Measurements from ENCODE around the gene CACNA1E.

CACNA1E gene

GRCh38 chr1:181485287-181486097 is 2.2 kb downstream of the CACNA1E start:
- no peak for FAIRE-seq

- FAIRE-seq, result no peak
Observed at GRCh38 chr1:181486098-181486420, 2.7 kb downstream of the CACNA1E start.

- no peak for FAIRE-seq
Observed at GRCh38 chr1:181488866-181489265, 5.5 kb downstream of the CACNA1E start.

DNA sequence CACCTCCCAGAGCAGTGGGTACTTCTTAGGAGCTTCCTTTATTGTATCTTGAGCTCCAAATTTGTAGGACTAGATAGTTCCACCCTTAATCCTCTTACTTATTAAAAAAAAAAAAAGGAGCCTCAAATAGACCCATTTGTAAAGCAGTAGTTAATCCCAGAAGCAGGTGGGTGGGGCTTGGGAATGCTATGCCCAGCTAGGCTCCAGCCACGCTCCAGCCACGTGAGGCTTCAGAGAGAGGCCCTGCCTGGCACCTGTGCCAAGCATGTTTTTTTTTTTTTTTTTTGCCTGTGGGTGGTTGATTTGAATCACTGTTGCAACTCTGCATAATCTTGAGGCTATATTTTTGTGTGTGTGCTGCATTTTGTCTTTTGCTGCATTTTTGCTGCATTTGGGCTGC is 7.0 kb downstream of the CACNA1E start:
- FAIRE-seq, result no peak

DNA sequence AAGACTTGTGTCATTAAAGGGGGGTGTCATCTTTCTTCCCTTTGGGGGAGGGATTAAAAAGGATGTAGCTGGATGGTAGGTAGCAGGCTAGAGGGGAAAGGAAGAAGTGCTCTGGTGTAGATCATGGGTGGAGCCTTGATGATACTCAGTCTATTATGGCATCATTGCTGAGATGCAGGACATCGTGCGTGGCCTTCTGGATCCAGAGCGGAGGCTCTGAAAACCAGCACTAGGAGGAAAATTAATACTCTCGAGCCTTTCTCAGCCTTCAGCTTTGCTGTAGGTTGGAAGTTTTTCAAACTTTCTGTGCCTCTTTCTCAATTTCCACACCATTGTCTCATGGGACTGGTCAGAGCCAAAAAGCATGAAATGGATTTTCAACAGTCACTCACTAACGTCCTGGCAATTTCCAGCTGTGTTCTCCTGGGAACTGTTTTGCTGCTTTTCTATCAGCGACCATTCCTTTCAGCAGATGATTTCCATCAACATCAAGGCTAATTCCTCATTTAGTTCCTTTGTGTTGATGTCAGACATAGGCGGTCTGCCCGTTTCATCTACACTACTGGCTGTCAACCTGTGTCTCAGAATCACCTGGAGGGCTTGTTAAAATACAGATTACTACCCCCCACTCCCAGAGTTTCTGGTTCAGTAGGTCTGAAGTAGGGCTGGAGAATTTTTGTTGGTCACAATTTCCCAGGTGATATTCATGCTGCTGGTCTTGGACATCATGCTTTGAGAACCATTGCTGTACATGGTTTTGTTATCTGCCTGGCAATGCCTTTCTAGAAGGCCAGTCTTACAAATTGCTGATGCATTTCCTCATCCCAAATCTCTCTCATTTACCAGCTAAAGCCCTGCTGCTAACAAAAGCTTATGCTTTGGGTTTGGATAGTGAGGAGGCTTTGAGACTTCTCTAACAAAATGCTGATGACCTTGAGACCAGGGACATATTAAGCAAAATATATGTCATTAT is 7.7 kb downstream of the CACNA1E start:
- FAIRE-seq, result no peak

- FAIRE-seq, result no peak
Observed at GRCh38 chr1:181493166-181493565, 9.8 kb downstream of the CACNA1E start.

GRCh38 chr1:181493885-181494284 is 10.6 kb downstream of the CACNA1E start:
- no peak for FAIRE-seq

DNA sequence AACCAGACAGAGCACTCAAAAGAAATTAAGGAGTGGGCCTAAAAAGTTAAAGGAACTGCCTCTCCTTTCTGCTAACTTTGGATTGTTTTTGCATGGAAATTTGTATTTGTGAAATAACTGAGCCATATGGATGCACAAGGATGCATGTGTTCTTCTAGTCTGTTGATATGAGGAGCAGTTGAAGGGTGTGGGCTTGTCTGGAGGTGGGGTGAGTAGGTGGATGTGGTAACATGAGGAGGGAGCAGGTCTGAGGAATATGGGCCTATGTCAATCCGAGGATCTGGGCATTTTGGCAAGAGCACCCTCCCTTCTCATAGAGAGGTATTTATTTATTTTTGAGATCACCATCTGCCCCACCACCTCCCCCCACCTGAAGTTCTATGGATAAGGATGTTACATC is 13.4 kb downstream of the CACNA1E start:
- no peak for FAIRE-seq

- no peak for FAIRE-seq
Observed at GRCh38 chr1:181497870-181498269, 14.6 kb downstream of the CACNA1E start.

- FAIRE-seq, result no peak
Observed at GRCh38 chr1:181499825-181500224, 16.5 kb downstream of the CACNA1E start.

DNA sequence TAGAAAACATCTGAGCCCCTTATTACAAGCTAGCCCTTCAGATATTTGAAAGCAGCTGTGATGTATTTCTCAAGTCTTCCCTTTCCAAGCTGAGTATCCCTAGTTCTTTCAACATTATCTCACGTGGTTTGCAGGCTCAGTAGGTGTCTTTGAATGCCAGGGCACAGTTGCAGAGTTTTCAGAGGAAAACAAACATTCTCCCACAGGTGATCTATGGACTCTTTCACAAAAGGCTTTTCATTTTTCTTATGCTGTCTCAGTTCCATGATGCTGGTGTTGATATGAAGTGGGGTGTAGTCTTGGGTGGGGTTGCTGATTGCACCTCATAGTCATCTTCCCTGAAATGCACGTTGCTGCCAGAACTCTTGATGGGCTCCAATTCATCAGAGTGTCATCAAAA is 17.3 kb downstream of the CACNA1E start:
- FAIRE-seq, result no peak

DNA sequence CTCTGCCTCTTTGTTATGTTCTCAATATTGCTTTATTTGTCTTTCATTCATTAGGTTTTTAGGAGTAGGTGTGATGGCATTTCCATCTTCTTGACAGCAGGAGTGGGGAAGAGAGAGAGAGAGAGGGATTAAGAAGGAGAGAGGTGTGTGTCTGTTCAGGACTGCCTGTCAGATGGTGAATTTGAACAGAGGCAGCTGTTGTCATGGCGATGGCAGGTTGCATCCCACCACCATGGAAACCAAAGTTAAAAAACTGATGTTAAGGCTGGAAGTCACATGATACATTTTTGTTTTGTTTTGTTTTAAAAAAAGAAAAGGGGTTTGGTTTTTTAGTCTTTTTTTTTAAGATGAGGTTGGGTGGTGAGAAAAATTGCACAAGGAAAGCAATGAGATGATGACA is 18.3 kb downstream of the CACNA1E start:
- no peak for FAIRE-seq

DNA sequence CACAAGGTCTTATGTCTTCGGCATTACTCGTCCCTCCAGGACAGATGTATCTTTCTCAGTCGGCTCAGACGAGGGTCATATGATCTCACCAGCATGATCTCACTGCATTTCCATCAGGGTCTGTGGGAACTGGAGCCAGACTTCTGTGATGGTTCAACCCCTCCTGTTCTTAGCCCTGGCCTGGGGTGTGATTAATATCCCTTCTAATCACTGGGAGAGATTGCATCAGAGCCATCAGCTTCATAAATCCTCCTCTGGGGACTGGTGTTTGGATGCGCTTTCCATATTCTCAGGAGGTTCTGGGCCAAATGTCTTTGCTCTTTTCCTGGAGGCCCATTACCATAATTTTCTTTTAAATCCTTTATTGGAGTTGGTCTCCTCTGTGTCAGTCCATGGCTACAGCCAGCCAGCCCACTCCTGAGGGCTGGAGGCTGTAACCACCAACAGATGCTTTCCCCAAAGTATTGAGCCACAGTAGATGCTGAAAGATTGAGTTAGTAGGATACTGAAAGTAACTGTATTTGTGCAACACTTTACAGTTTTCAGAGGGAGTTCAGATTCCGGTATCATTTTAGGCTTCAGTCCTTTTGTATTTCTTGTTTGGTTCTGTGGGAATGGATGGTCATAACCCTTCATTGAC is 20.0 kb downstream of the CACNA1E start:
- FAIRE-seq, result no peak

GRCh38 chr1:181504399-181504842 is 21.1 kb downstream of the CACNA1E start:
- FAIRE-seq, result no peak

DNA sequence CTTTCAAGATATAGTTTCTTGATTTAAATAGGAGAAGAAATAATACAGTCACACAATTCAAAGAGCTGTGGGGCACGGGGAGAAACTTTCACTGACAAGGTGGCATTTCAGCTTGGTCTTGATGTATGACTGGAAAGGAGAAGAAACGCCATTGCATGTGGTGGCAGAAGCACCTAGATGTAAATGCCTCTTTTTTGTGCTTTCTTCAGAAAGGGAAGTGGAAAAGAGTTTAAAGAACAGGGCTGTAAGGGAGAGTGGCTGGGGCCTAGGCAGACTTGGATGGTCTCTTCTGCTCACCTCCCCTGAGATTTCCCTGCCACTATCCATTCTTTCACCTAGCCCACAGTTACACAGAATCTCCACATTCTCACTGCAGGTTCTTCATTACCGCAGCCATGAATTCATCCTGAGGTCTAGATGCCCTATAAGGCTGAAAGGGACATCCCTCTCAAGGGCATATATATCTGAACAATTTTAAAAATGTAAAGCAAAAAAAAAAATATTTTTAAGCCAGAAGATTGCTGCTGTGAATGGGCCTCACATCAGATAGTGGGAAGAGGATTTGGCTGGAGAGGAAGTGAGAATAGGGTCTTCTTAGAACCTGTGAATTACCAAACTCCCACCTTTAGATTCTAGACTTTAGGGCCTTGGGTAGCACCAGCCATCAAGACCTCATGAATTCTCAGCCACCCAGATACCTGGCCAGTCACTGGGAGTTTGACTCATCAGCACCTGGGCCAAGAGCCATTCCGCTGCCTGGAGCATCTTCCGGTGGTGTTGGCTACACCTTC is 23.4 kb downstream of the CACNA1E start:
- FAIRE-seq, result no peak

DNA sequence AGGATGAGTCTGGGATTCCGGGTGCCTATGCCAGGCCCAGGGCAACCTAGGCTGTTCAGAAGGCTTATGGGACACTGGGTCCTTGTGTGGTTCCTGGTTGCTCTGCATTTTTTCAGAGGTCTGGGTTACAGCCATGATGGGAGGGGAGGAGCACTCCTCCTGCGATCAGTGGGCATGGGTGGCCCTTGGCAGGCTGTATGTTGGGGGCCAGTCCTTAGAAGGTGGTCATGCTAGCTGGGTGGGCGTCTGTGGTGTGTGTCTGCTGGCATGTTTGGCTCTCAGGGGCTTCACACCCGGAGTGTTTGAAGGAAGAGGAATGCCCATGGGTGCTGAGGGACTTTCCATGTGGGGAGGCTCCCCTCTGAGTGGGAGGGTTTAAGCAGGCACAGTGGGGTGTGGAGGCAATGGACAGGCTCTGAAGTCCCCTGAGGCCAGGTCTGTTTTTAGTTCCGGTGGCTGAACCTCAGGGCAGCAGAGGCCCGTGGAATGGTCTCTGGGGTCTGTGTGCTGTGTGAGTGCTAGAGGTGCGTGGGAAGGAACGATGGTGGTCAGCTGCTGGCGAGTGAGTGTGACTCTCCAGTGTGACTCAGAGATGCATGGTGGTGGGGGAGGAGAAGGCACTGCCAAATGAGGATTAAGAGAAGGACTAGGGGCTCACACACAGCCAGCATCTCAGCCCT is 25.3 kb downstream of the CACNA1E start:
- no peak for FAIRE-seq

GRCh38 chr1:181513786-181514297 is 30.5 kb downstream of the CACNA1E start:
- FAIRE-seq, result no peak

- FAIRE-seq, result no peak
Observed at GRCh38 chr1:181514298-181515290, 31.3 kb downstream of the CACNA1E start.

DNA sequence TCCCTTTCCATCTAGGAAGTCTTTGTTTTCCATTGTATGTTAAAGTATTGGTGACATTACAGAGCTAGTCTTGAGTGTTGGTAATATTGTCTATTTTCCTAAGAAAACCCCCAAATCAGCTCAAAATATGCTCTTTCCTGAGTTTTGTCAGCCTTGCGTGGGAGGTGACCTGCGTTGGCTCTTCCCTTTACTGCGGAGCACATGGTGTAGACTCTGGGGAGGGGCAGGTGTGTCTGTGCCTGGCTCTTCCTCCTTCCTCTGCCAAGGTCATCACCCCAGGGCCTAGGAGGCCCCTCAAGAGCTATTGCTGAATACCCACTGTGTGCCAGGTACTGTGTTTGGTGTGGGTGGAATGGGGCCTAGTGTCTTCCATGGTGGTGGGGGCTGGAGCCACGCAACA is 33.4 kb downstream of the CACNA1E start:
- FAIRE-seq, result no peak

- no peak for FAIRE-seq
Observed at GRCh38 chr1:181517181-181517875, 34.0 kb downstream of the CACNA1E start.

All from A204.1 (cell line).